ENCODE data around the gene CERT1.
"Not testable (repeated sequence)": the region's sequence is repeated elsewhere in the genome, so short reads cannot be mapped to it uniquely, and the experiment has no call there.

Gene CERT1

DNA sequence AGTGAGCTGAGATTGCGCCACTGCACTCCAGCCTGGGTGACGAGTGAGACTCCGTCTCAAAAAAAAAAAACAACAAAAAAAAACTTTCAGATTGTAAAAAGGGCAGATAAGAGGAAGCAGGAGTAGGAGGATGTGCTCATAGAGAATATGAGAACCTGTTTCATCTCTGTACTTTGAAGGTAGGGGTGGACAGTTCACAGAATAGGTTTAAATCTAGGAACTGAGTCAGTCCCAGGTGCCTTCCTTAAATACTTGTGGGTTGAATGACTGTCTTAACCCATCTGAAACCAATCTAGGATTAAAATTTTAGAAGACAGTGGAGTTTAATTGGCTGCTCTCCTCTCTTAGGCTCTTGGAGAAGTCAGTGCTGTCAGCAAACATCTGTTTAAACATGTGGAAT, 12.6 kb upstream of the CERT1 start:
- no peak for DNase-seq (ENCODE audit: low read depth in 2 of 2)

GRCh38 chr5:75523275-75523674, 11.8 kb upstream of the CERT1 start:
- no peak for DNase-seq (ENCODE audit: low read depth in 2 of 2)

- no peak for DNase-seq (ENCODE audit: low read depth in 2 of 2)
Measured at GRCh38 chr5:75522542-75522941, 11.1 kb upstream of the CERT1 start.

GRCh38 chr5:75522025-75522424, 10.6 kb upstream of the CERT1 start:
- no peak for DNase-seq (ENCODE audit: low read depth in 2 of 2)

DNA sequence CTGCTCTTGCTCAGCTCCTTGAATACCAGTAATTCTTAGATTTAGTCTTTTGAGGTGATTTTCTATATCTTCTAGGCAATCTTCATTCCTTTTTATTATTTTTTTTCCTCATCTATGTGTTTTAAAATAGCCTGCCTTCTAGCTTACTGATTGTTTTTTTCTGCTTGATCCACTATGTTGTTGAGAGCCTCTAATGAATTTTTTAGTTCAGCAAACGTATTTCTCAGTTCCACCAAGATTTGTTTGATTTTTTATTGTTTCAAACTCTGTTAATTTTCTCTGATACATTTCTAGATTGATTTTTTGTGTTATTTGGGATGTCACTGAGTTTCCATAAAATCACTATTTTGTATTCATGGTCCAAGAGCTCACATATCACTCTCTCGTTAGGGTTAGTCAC, 9.8 kb upstream of the CERT1 start:
- DNase-seq (ENCODE audit: low read depth in 2 of 2) = no peak

DNA sequence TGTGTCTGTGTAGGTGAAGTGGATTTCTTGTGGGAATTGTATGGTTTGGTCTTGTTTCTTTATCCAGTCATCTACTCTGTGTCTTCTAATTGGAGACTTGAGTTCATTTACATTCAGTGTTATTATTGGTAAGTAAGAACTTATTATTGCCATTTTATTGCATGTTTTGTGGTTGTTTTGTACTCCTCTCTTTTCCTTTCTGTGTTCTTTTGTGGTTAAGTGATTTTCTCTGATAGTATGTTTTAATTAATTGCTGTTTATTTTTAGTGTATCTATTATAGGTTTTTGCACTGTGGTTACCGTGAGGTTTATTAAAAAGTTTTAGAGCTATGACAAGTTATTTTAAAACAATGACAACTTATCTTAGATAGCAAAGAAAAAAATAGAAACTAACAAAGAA, 8.3 kb upstream of the CERT1 start:
- no peak for DNase-seq (ENCODE audit: low read depth in 2 of 2)

DNA sequence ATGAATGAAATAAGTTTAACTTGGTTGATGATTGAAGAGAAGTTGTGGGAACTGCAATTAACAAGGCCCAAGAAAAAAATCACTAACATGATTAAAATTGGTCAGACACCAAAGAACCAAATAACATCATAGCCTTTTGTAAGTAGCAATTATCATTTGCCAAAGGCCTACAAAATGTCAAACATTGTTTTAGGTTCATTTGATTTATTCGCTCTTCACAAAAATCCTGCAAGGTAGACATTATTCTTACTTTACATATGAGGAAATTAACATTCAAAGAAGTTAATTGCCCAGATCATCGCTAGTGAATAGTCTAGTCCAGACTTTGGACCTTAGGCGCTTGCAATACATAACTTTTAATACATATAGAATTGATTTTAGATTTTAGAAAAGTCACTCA, 2.9 kb upstream of the CERT1 start:
- no peak for DNase-seq (ENCODE audit: low read depth in 2 of 2)

DNA sequence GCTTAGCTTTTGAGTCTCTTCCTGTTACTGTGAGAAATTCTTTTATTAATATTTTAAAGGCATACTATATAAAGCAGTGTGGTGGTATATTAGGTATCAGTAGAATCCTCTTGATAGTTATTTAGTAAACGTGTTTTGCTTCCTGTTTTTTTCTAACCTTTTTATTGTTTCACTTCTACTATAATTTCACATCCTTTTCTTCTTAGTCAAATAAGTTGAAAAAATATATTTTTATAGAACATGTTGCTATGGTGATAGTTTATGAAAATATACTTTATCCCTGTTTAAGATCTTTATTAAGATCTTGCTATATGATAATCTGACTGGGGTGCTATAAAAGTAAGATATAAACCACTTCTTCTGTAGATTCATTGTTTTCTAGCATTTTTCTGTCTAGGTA, 2.4 kb upstream of the CERT1 start:
- DNase-seq (ENCODE audit: low read depth in 2 of 2) = no peak

- no peak for DNase-seq (ENCODE audit: low read depth in 2 of 2)
Measured at GRCh38 chr5:75512383-75513074, 1.1 kb upstream of the CERT1 start.

- DNase-seq (ENCODE audit: low read depth in 2 of 2) = peak; percentile 9 to 12
Measured at GRCh38 chr5:75510836-75511434, 494 bp downstream of the CERT1 start.

GRCh38 chr5:75510417-75510835, 1.0 kb downstream of the CERT1 start:
- DNase-seq (ENCODE audit: low read depth in 2 of 2) = no peak

DNA sequence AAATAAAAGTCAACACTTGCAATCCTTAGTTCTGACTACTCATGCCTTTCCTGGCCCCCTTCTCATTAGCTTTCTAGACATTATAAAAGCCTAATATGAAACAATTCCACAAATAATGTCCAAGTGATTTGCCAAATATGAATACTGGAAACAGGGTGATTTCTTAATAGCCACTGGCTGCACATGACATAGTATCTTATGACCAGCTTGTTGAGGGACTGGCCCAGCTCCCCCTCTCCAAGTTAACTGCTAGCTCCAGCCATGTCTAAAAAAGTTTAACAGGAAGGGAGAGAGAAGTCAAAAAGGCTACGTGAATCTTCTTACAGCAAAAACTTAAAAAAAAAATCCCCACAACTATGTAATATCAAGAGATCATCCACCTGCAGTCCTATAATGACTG, 1.5 kb downstream of the CERT1 start:
- DNase-seq (ENCODE audit: low read depth in 2 of 2) = no peak

GRCh38 chr5:75509546-75509945, 1.9 kb downstream of the CERT1 start:
- no peak for DNase-seq (ENCODE audit: low read depth in 2 of 2)

DNA sequence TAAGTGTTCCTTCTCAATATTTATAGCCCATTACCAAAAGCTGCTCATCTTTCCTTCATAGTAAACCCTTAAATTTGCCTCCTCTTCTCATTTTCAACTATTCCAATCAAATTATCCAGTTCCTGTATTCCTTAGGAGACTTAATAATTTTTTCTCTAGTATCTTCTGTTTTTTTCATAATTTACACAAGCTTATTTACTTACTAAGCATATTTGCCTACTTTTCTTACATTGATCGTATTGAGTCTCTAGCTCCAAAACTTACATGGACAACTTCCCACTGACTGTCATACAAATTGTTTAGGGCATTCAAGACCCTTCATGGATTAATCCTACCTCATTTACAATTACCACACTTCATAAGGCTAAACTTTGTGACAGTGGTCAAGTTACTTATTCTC, 3.6 kb downstream of the CERT1 start:
- DNase-seq (ENCODE audit: low read depth in 2 of 2) = no peak

GRCh38 chr5:75505112-75505511, 6.3 kb downstream of the CERT1 start:
- DNase-seq (ENCODE audit: low read depth in 2 of 2) = not testable (repeated sequence)

GRCh38 chr5:75498875-75499274, 12.6 kb downstream of the CERT1 start:
- not testable (repeated sequence) for DNase-seq (ENCODE audit: low read depth in 2 of 2)

GRCh38 chr5:75498208-75498777, 13.1 kb downstream of the CERT1 start:
- DNase-seq (ENCODE audit: low read depth in 2 of 2) = no peak

DNA sequence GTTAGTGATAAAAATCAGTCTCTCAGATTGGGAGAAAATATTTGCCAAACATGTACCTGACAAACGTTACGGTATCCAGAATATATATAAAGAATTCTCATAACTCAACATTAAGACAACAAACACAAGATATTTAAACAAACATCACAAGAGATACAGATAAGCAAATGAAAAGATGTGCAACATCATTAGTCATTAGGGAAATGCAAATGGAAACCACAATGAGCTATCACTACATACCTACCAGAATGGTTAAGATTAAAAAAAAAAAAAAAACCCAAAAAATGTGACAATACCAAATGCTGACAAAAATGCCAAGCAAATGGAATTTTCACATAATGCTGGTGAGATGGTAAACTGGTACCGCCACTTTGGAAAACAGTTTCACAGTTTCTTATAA, 15.4 kb downstream of the CERT1 start:
- no peak for DNase-seq (ENCODE audit: low read depth in 2 of 2)

GRCh38 chr5:75491621-75492020, 19.8 kb downstream of the CERT1 start:
- DNase-seq (ENCODE audit: low read depth in 2 of 2) = no peak

GRCh38 chr5:75489847-75490246, 21.6 kb downstream of the CERT1 start:
- not testable (repeated sequence) for DNase-seq (ENCODE audit: low read depth in 2 of 2)

DNA sequence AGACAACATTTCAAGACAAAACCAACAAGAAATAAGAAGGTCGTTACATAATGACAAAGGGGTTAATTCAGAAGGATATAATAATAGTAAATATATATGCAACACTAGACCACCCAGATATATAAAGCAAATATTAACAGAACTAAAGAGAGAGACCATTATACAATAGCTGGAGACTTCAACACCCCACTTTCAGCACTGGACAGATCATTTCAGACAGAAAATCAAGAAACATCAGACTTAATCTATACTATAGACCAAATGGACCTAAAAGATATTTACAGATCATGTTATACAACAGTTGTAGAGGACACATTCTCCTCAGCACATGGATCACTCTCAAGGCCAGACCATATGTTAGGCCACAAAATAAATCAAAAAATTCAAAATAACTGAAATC, 26.8 kb downstream of the CERT1 start:
- DNase-seq (ENCODE audit: low read depth in 2 of 2) = no peak

- no peak for DNase-seq (ENCODE audit: low read depth in 2 of 2)
Measured at GRCh38 chr5:75482482-75482881, 28.9 kb downstream of the CERT1 start.

GRCh38 chr5:75481024-75481423, 30.4 kb downstream of the CERT1 start:
- no peak for DNase-seq (ENCODE audit: low read depth in 2 of 2)

Measured in stimulated activated CD4-positive, alpha-beta T cell treated with anti-CD3 and anti-CD28 coated beads, Interleukin-15, amount 100 ng/mL, for 48 hours (primary cell).